GM23248 (cell line): ENCODE data around the gene CDC42SE2. TPM values are rescaled to one million over a fixed set of nuclear protein-coding genes. Genes with fewer than 3 reads are reported as not detected.

Experiments
- DNase-seq: peaks from one replicate; pipeline ENCODE4 v3.0.0-alpha.2; 2015
- H2AFZ ChIP-seq: fragments of 200-600 bp; sonication (generic); 2 replicates; pipeline ENCODE4 v1.6.1; 2016; ENCODE audit warnings: antibody characterized with exemption
- H3F3A ChIP-seq: fragments of 200-600 bp; sonication (generic); 2 replicates; pipeline ENCODE4 v1.6.1; 2016; ENCODE audit warnings: mild to moderate bottlenecking, antibody characterized with exemption, mixed run types; ENCODE audit not compliant: insufficient read depth
- H3K27ac ChIP-seq: fragments of 200-600 bp; sonication (generic); 2 replicates; pipeline ENCODE4 v1.5.1; 2016; ENCODE audit warnings: mild to moderate bottlenecking
- H3K27me3 ChIP-seq: fragments of 200-600 bp; sonication (generic); replicated peaks from 2 replicates; pipeline ENCODE4 v1.6.1; 2016; ENCODE audit warnings: mild to moderate bottlenecking; ENCODE audit not compliant: insufficient read depth
- H3K36me3 ChIP-seq: fragments of 200-600 bp; sonication (generic); 2 replicates; pipeline ENCODE4 v1.6.1; 2016; ENCODE audit warnings: low read depth, mild to moderate bottlenecking
- H3K4me1 ChIP-seq: fragments of 200-600 bp; sonication (generic); 2 replicates; pipeline ENCODE4 v1.6.1; 2016; ENCODE audit warnings: mild to moderate bottlenecking; ENCODE audit not compliant: insufficient read depth
- H3K4me2 ChIP-seq: fragments of 200-600 bp; sonication (generic); one replicate; pipeline ENCODE4 v1.6.1; 2016; ENCODE audit warnings: mild to moderate bottlenecking; ENCODE audit not compliant: unreplicated experiment
- H3K4me3 ChIP-seq: fragments of 200-600 bp; sonication (generic); 2 replicates; pipeline ENCODE4 v1.5.1; 2016; ENCODE audit warnings: mild to moderate bottlenecking
- H3K79me2 ChIP-seq: fragments of 200-600 bp; sonication (generic); 2 replicates; pipeline ENCODE4 v1.6.1; 2016; ENCODE audit warnings: mild to moderate bottlenecking; ENCODE audit not compliant: insufficient read depth
- H3K9ac ChIP-seq: fragments of 200-600 bp; sonication (generic); 2 replicates; pipeline ENCODE4 v1.6.1; 2016; ENCODE audit warnings: mild to moderate bottlenecking
- H3K9me2 ChIP-seq: fragments of 200-600 bp; sonication (generic); 2 replicates; pipeline ENCODE4 v1.6.1; 2016; ENCODE audit warnings: mixed run types, mild to moderate bottlenecking, moderate library complexity; ENCODE audit not compliant: insufficient read depth
- H3K9me3 ChIP-seq: fragments of 200-600 bp; sonication (generic); one replicate; pipeline ENCODE4 v1.6.1; 2017; ENCODE audit warnings: low read depth
- H4K20me1 ChIP-seq: fragments of 200-600 bp; sonication (generic); 2 replicates; pipeline ENCODE4 v1.6.0; 2016; ENCODE audit not compliant: insufficient read depth
- EZH2 ChIP-seq: fragments of 200-600 bp; sonication (generic); IDR thresholded peaks from 2 replicates; pipeline ENCODE4 v1.6.1; 2018; ENCODE audit warnings: antibody characterized with exemption, mild to moderate bottlenecking; ENCODE audit not compliant: insufficient read depth, poor library complexity, severe bottlenecking
- EZH2phosphoT487 ChIP-seq: fragments of 200-600 bp; sonication (generic); IDR thresholded peaks from 2 replicates; pipeline ENCODE4 v1.6.1; 2018; ENCODE audit warnings: antibody characterized with exemption, moderate library complexity, mild to moderate bottlenecking, low read depth; ENCODE audit not compliant: insufficient read depth
- WGBS, 2 experiments: methylation state at CpG; one replicate each; pipeline ENCODE4 v1.1.6; 2015 to 2017; ENCODE audit warnings: low lambda C conversion rate in 2 of 2, low coverage in 1 of 2; ENCODE audit errors: missing lambda C conversion rate in 2 of 2; 5-methylcytosine and 5-hydroxymethylcytosine counted together
- in situ Hi-C: fragments of 300-500 bp; cut with MboI; formaldehyde crosslinking; loops from 2 replicates; pipeline ENCODE4 v1.15.0; 2020
- polyA plus RNA-seq: library from polyadenylated mRNA; unstranded; fragments of >200 nt; fragmentation: Nextera tagmentation; extraction: Ambion mirVana; gene quantifications from 2 replicates; pipeline ENCODE4 v1.2.1, GENCODE V29; 2016
- total RNA-seq: library from RNA; depleted of rRNA; stranded (reverse); fragments of >200 nt; shearing (Covaris generic); gene quantifications from 2 replicates; pipeline ENCODE4 v1.2.3, GENCODE V29; 2014

CDC42SE2 gene
- total and polyA plus RNA-seq, 2 experiments from 2014 or later: 13.7 to 17.5 TPM

DNA sequence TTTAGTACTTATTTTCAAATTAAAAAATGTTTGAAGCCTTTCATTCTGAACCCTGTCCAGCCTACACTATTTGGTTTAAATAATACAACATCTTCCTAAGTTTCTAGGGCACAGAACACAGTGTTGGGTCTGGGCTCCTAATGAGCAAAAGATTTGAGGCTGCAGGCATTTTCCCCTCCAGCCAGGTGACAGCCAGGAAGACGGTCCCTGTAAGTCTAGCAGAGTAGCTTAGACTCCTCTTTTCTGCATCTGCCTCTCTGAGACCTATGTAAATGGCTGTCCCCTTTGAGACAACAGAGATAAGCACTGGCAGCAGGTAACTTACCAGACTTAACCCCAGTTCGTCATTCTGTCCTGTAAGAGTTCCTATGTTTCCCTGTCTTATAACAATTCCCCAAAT is 141.8 kb downstream of the CDC42SE2 start:
- Histone ChIP-seq H3K9me3 (no peaks in the 10 kb centered on the region), H4K20me1 (no peaks in the 10 kb centered on the region), H3F3A (no peaks in the 10 kb centered on the region), H3K27me3 (no peaks in the 10 kb centered on the region), H3K4me1 (no peaks in the 10 kb centered on the region), H3K79me2 (no peaks in the 10 kb centered on the region), H3K27ac (no peak overlapping the region), H3K4me3 (no peak overlapping the region), H3K4me2 (no peak overlapping the region), H3K36me3 (peaks cover 30% of the 10 kb centered on the region), H3K9me2 (no peaks in the 10 kb centered on the region), H3K9ac (no peak overlapping the region), H2AFZ (no peak overlapping the region)
- in situ Hi-C loops: no loop called here
- no peak for DNase-seq
- no peak for TF ChIP-seq EZH2phosphoT487
- no peak for TF ChIP-seq EZH2
- 90 to 100% methylated on average over 2 of the region's 2 CpGs for WGBS, 2 experiments

GRCh38 chr5:131406076-131406475 is 142.2 kb downstream of the CDC42SE2 start:
- peaks cover 30% of the 10 kb centered on the region for H3K36me3 ChIP-seq
- no peaks in the 10 kb centered on the region for H3K9me2 ChIP-seq
- no peak for DNase-seq
- no peaks in the 10 kb centered on the region for H3K4me1 ChIP-seq
- H3K9ac ChIP-seq: no peak overlapping the region
- no peaks in the 10 kb centered on the region for H3F3A ChIP-seq
- H3K4me3 ChIP-seq: no peak overlapping the region
- in situ Hi-C loops: no loop called here
- no peak overlapping the region for H3K27ac ChIP-seq
- TF ChIP-seq EZH2 (no peak), EZH2phosphoT487 (no peak)
- no peaks in the 10 kb centered on the region for H3K9me3 ChIP-seq
- WGBS, 2 experiments: 56 to 61% methylated on average over 2 of the region's 2 CpGs
- H3K27me3 ChIP-seq: no peaks in the 10 kb centered on the region
- H3K79me2 ChIP-seq: no peaks in the 10 kb centered on the region
- H4K20me1 ChIP-seq: no peaks in the 10 kb centered on the region
- H2AFZ ChIP-seq: no peak overlapping the region
- H3K4me2 ChIP-seq: no peak overlapping the region

DNA sequence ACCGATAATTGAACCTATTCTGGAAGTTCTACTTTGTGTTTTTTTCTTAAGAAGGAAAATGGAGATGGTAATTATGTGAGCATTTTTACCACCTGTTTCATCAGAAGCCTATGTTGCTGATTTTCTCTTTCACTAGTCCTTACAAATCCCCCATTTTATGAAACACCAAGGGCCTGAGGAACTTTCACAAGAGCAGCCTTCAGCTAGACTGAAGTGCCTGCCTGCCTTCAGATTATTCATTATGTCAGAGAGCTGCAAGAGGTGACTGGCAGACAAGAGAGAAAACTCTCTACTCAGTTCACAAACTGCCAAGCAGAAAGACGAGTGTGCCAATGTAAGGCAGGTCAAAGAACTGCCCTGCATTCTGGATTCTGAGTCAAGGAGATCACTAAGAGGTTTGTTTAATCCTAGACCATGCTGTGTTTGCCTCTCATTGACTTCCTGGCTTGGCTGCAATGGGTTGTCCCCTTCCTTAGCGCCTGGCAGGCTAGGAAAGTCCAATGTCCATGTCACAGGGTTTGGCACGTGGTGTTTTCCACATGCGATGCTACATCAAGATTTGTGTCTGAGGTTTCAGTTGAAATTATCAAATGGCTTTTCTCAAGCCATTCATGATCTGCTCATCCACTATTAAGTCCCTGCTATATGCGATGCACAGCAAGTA is 143.3 kb downstream of the CDC42SE2 start:
- DNase-seq: no peak
- Histone ChIP-seq H3K4me1 (no peaks in the 10 kb centered on the region), H3K79me2 (no peaks in the 10 kb centered on the region), H3K4me3 (no peak overlapping the region), H3K4me2 (no peak overlapping the region), H3K36me3 (peaks cover 30% of the 10 kb centered on the region), H3K9ac (no peak overlapping the region), H3K27me3 (no peaks in the 10 kb centered on the region), H3K27ac (no peak overlapping the region), H3F3A (no peaks in the 10 kb centered on the region), H3K9me3 (no peaks in the 10 kb centered on the region), H2AFZ (no peak overlapping the region), H3K9me2 (no peaks in the 10 kb centered on the region), H4K20me1 (no peaks in the 10 kb centered on the region)
- no peak for TF ChIP-seq EZH2phosphoT487
- no peak for TF ChIP-seq EZH2
- 98 to 99% methylated on average over 6 of the region's 6 CpGs for WGBS, 2 experiments
- in situ Hi-C loops: no loop called here

DNA sequence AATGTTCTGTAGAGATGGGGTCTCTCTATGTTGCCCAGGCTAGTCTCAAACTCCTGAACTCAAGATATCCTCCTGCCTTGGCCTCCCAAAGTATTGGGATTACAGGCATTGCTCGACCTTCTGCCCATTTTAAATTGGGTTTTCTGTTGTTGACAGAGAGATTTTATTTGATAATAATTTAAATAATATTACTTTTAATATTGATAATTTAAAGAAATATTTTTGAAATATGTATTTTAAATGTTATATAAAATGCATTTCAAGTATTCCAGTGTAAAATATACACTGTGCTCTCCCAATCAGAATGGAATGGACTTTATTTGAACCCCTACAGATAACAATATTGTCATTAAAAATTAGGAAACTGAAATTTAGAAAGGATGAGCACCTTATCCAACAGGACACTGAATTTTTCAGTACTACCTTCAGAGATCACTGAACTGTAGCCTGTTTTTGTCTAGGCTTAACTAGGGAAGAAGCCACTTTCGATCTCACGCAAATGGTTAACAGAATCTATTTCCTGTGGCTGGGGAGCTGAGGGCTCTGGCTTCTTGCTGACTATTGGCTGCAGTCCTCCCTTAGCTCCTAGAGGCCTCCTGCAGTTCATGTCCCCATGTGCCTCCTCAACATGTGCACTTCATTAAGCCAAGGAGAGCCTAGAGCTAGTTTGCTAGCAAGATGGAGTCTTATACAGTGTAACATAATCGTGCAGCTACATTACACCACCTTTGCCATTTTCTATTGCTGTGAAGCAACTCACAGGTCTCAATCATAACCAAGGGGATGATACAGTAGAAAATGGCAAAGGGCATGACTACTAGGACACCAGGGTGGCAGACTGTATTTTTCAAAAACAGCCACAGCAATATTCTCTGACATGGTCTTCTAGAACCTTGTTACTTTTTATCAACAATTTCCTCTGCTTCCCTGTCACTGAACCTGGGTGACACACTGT is 150.0 kb downstream of the CDC42SE2 start:
- no peaks in the 10 kb centered on the region for H4K20me1 ChIP-seq
- H3K27me3 ChIP-seq: no peaks in the 10 kb centered on the region
- TF ChIP-seq EZH2 (no peak), EZH2phosphoT487 (no peak)
- WGBS, 2 experiments: 70 to 72% methylated on average over 4 of the region's 4 CpGs
- no peak overlapping the region for H3K9ac ChIP-seq
- no peaks in the 10 kb centered on the region for H3K9me2 ChIP-seq
- H3K4me2 ChIP-seq: no peak overlapping the region
- in situ Hi-C loops: no loop called here
- H3K36me3 ChIP-seq: peaks cover 6% of the 10 kb centered on the region; the same call in 1 of the 2 replicates
- no peak for DNase-seq
- no peaks in the 10 kb centered on the region for H3K79me2 ChIP-seq
- no peak overlapping the region for H3K27ac ChIP-seq
- H2AFZ ChIP-seq: no peak overlapping the region
- H3K4me1 ChIP-seq: no peaks in the 10 kb centered on the region
- no peaks in the 10 kb centered on the region for H3F3A ChIP-seq
- H3K9me3 ChIP-seq: no peaks in the 10 kb centered on the region
- H3K4me3 ChIP-seq: no peak overlapping the region
